ENCODE results near the gene TACC3. TPM values are rescaled to one million over a fixed set of nuclear protein-coding genes. Genes with fewer than 3 reads are reported as not detected.

TACC3 gene
- total RNA-seq, 2 donors from 2014 or later: 4.3 to 35.6 TPM

GRCh38 chr4:1766106-1767060, 45.1 kb downstream of the TACC3 start:
- no peak overlapping the region for H3K27ac ChIP-seq
- peak overlapping the region; percentile 24 to 32 for H3K4me3 ChIP-seq
- 56% methylated on average over 29 of the region's 41 CpGs for WGBS
- H3K27me3 ChIP-seq (replicated peaks; ENCODE audit: insufficient read depth): peaks cover 4% of the 10 kb centered on the region
- intact Hi-C loops (cut with DNase I): no loop called here
- H3K36me3 ChIP-seq: no peaks in the 10 kb centered on the region
- TF ChIP-seq CTCF (IDR thresholded peaks at IDR 0.05): no peak
- TF ChIP-seq POLR2AphosphoS5 (IDR thresholded peaks at IDR 0.05): no peak
- no peak for TF ChIP-seq POLR2A (IDR thresholded peaks at IDR 0.05)
- peaks cover 2% of the 10 kb centered on the region for H3K4me1 ChIP-seq (replicated peaks)
- no peak for DNase-seq (ENCODE audit: low spot score)
- H3K9me3 ChIP-seq: no peaks in the 10 kb centered on the region

GRCh38 chr4:1767061-1767769, 45.9 kb downstream of the TACC3 start:
- no peaks in the 10 kb centered on the region for H3K36me3 ChIP-seq
- peaks cover 4% of the 10 kb centered on the region for H3K27me3 ChIP-seq (replicated peaks; ENCODE audit: insufficient read depth)
- DNase-seq (ENCODE audit: low spot score): no peak
- peak overlapping the region; percentile 24 to 32 for H3K4me3 ChIP-seq
- peaks cover 2% of the 10 kb centered on the region for H3K4me1 ChIP-seq (replicated peaks)
- WGBS: under 1% methylated on average over 34 of the region's 84 CpGs
- H3K9me3 ChIP-seq: no peaks in the 10 kb centered on the region
- H3K27ac ChIP-seq: no peak overlapping the region
- no peak for TF ChIP-seq CTCF (IDR thresholded peaks at IDR 0.05)
- intact Hi-C loops (cut with DNase I): no loop called here

- 23% methylated on average over 26 of the region's 32 CpGs for WGBS
- H3K27ac ChIP-seq: peak overlapping the region in 1 of 2 donors; percentile 11
These were observed 46.5 kb downstream of the TACC3 start for GRCh38 chr4:1767770-1768366.

GRCh38 chr4:1768367-1769034, 47.2 kb downstream of the TACC3 start:
- Histone ChIP-seq H3K27me3 (replicated peaks; ENCODE audit: insufficient read depth) (peaks cover 4% of the 10 kb centered on the region), H3K4me1 (replicated peaks) (peaks cover 2% of the 10 kb centered on the region), H3K27ac (peak overlapping the region in 1 of 2 donors; percentile 11), H3K4me3 (no peak overlapping the region), H3K9me3 (no peaks in the 10 kb centered on the region), H3K36me3 (no peaks in the 10 kb centered on the region)
- DNase-seq (ENCODE audit: low spot score): peak; percentile 61
- 49% methylated on average over 23 of the region's 23 CpGs for WGBS
- intact Hi-C loops (cut with DNase I): no loop called here
- TF ChIP-seq POLR2AphosphoS5 (IDR thresholded peaks at IDR 0.05) (no peak), CTCF (IDR thresholded peaks at IDR 0.05) (no peak), POLR2A (IDR thresholded peaks at IDR 0.05) (no peak)

More at GRCh38 chr4:1767770-1768366, 46.5 kb downstream of the TACC3 start:
- Histone ChIP-seq H3K27me3 (replicated peaks; ENCODE audit: insufficient read depth) (peaks cover 4% of the 10 kb centered on the region), H3K9me3 (no peaks in the 10 kb centered on the region), H3K4me3 (peak overlapping the region; percentile 24 to 32), H3K4me1 (replicated peaks) (peaks cover 2% of the 10 kb centered on the region), H3K36me3 (no peaks in the 10 kb centered on the region)
- TF ChIP-seq CTCF (IDR thresholded peaks at IDR 0.05) (peak in 1 of 4 experiments; percentile 15), POLR2AphosphoS5 (IDR thresholded peaks at IDR 0.05) (no peak)
- DNase-seq (ENCODE audit: low spot score): no peak
- intact Hi-C loops (cut with DNase I): no loop called here
